NB4 (cell line): ENCODE measurements around the gene CCK.

ENCODE experiments used
- DNase-seq: peaks from one replicate; pipeline ENCODE4 v3.0.0; 2010; ENCODE audit warnings: low read depth
- H3K4me3 ChIP-seq: one replicate; pipeline ENCODE4 v1.5.1; 2011; ENCODE audit warnings: mild to moderate bottlenecking, low read depth, low read length, moderate library complexity
- MYC ChIP-seq: IDR thresholded peaks from 2 replicates; pipeline ENCODE4 v1.6.1; 2011; ENCODE audit warnings: low read depth, low read length
- POLR2A ChIP-seq: IDR thresholded peaks from 2 replicates; pipeline ENCODE4 v1.6.1; 2011; ENCODE audit warnings: mild to moderate bottlenecking; ENCODE audit not compliant: insufficient read length; ENCODE audit errors: extremely low read depth
- TF ChIP-seq, protein P1 (sequence below): IDR thresholded peaks from one replicate; pipeline ENCODE4 v1.5.1; 2012; ENCODE audit warnings: low read depth, low read length
- TF ChIP-seq, protein P2 (sequence below): IDR thresholded peaks from 2 replicates; pipeline ENCODE4 v1.6.1; 2011; ENCODE audit warnings: low read depth, low read length

Gene CCK

DNA sequence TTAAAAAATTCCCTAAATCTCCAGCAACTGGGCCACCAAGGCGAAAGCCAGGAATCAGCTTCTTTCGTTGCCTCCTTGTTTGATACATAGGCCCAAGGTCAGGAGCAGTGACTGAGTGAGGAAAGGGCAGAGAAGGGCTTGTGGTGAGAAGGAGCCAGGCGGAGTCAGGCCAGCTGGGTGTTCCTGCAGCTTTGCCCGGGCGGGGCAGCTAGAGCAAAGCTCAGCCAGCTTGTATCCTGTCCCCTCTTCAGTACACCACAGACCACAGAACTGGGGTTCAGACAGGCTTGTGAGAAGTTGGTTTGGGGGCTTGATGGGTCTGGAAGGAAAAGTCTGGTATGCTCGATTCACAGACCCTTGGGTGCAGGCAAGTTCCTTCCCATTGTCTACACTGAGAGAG is 52.6 kb downstream of the CCK start:
- no peak overlapping the region for H3K4me3 ChIP-seq
- DNase-seq = no peak
- TF ChIP-seq, protein P1, sequence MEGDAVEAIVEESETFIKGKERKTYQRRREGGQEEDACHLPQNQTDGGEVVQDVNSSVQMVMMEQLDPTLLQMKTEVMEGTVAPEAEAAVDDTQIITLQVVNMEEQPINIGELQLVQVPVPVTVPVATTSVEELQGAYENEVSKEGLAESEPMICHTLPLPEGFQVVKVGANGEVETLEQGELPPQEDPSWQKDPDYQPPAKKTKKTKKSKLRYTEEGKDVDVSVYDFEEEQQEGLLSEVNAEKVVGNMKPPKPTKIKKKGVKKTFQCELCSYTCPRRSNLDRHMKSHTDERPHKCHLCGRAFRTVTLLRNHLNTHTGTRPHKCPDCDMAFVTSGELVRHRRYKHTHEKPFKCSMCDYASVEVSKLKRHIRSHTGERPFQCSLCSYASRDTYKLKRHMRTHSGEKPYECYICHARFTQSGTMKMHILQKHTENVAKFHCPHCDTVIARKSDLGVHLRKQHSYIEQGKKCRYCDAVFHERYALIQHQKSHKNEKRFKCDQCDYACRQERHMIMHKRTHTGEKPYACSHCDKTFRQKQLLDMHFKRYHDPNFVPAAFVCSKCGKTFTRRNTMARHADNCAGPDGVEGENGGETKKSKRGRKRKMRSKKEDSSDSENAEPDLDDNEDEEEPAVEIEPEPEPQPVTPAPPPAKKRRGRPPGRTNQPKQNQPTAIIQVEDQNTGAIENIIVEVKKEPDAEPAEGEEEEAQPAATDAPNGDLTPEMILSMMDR = no peak
- TF ChIP-seq, protein P2, sequence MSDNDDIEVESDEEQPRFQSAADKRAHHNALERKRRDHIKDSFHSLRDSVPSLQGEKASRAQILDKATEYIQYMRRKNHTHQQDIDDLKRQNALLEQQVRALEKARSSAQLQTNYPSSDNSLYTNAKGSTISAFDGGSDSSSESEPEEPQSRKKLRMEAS = no peak
- TF ChIP-seq POLR2A (no peak), MYC (no peak)

DNA sequence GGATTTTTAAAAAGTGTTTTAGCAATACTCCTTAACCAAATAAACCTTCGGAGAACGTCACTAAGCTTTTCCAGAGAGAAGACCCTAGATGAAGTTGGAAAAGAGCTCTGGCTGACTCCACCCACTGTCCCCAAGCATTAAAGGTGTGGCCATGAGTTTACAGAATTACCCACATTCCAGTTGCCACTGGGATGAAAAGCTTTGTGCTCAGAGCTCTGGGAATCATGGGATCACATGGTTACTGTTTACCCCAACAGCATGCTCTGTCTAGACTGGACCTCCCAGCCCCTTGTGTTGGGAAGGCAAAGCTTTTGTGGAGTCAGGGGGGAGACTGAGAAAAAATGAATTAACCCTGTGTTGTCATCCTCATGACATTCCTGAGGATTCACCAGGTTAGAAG is 55.3 kb downstream of the CCK start:
- TF ChIP-seq POLR2A = no peak
- DNase-seq = no peak
- no peak overlapping the region for H3K4me3 ChIP-seq

DNA sequence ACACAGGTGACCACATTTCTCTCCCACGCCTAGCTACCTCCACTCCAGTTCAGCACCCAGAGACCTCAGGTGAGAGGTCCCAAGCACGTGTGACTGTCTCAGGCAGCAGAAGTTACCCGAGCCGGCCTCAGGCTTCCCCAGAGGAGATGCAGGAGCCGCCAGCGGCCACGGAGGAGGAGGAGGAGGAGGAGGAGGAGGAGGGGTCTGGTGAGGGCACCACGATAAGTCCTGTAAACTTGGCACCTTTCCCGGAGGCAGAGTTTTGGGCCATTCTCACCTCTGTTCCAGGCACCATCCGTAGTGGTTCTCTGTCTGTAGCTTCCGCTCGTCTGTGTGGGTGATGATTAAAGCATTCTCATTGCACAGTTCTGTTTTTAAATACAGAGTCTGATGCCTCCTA is 56.1 kb downstream of the CCK start:
- no peak for DNase-seq
- H3K4me3 ChIP-seq = no peak overlapping the region
- TF ChIP-seq POLR2A = no peak
- TF ChIP-seq MYC = no peak
- TF ChIP-seq, protein P1 = no peak
- TF ChIP-seq, protein P2 = no peak
